GM12878 (cell line): ENCODE results near the gene MFSD12. TPM values are rescaled to one million over a fixed set of nuclear protein-coding genes. Genes with fewer than 3 reads are reported as not detected.

ENCODE experiments used
- ATAC-seq: fragments of 200-7000 bp; cut with Tn5 transposase; 3 replicates; pipeline ENCODE4 v1.9.1; 2020; ENCODE audit warnings: mild to moderate bottlenecking, moderate library complexity
- BruUV-seq: library from RNA; stranded (reverse); fragments of 400-500 nt; replicated peaks from 2 replicates; lab custom pipeline; 2021; lab: Mats Ljungman, UMichigan
- CTCF ChIA-PET: fragments of 300-600 bp; sonication (Branson Sonifier 250); formaldehyde crosslinking; extraction: SDS; loops from one replicate; lab custom pipeline; 2021; ENCODE audit warnings: inconsistent platforms; lab: Yijun Ruan, JAX
- POLR2A ChIA-PET: fragments of 350-600 bp; formaldehyde crosslinking; extraction: SDS; loops from one replicate; lab custom pipeline; 2021; ENCODE audit warnings: inconsistent platforms; lab: Charles Lee
- RAD21 ChIA-PET: fragments of 300-600 bp; sonication (Branson Sonifier 250); formaldehyde crosslinking; loops from one replicate; lab custom pipeline; 2023; ENCODE audit warnings: antibody characterized with exemption; ENCODE audit not compliant: unreplicated experiment; lab: Charles Lee
- SMC1A ChIA-PET: fragments of 300-600 bp; sonication (Branson Sonifier 250); formaldehyde crosslinking; loops from one replicate; lab custom pipeline; 2023; ENCODE audit not compliant: unreplicated experiment, uncharacterized antibody; lab: Charles Lee
- DNase-seq: peaks from one replicate; pipeline ENCODE4 v3.0.0-alpha.2; 2011; ENCODE audit warnings: low read depth, low spot score
- FAIRE-seq: peaks from 3 replicates; lab custom pipeline; 2011; peaks lifted over from hg19 to GRCh38; lab: Jason Lieb, UNC
- H2AFZ ChIP-seq: 2 replicates; pipeline ENCODE4 v1.6.0; 2011; ENCODE audit warnings: low read depth, low read length, control low read depth; ENCODE audit not compliant: control insufficient read depth
- H3K27ac ChIP-seq: 2 replicates; pipeline ENCODE4 v1.5.1; 2011; ENCODE audit warnings: control low read depth; ENCODE audit not compliant: control insufficient read depth, insufficient read depth
- H3K27me3 ChIP-seq, 2 experiments: replicated peaks in 1 of 2; 2 replicates each; pipeline versions ENCODE4 v1.6.0 to v1.6.1; 2011; ENCODE audit warnings: low read length in 1 of 2; ENCODE audit not compliant: control insufficient read depth in 2 of 2, insufficient read depth in 2 of 2
- H3K36me3 ChIP-seq, 2 experiments: 2 replicates each; pipeline ENCODE4 v1.5.1; 2011; ENCODE audit warnings: low read length in 1 of 2; ENCODE audit not compliant: control insufficient read depth in 2 of 2, insufficient read depth in 2 of 2
- H3K4me1 ChIP-seq: 2 replicates; pipeline ENCODE4 v1.6.1; 2011; ENCODE audit warnings: mild to moderate bottlenecking, low read length, moderate library complexity, mixed read lengths; ENCODE audit not compliant: control insufficient read depth, insufficient read depth
- H3K4me2 ChIP-seq: 2 replicates; pipeline ENCODE4 v1.6.0; 2011; ENCODE audit warnings: control low read depth; ENCODE audit not compliant: control insufficient read depth, insufficient read depth
- H3K4me3 ChIP-seq: fragments of 200-600 bp; sonication (generic); 2 replicates; pipeline ENCODE4 v1.5.1; 2016
- H3K79me2 ChIP-seq: 2 replicates; pipeline ENCODE4 v1.6.0; 2011; ENCODE audit warnings: low read length; ENCODE audit not compliant: control insufficient read depth, insufficient read depth
- H3K9ac ChIP-seq: 2 replicates; pipeline ENCODE4 v1.8.0; 2011; ENCODE audit warnings: low read length, control low read depth, mixed read lengths; ENCODE audit not compliant: control insufficient read depth, insufficient read depth
- H3K9me3 ChIP-seq: replicated peaks from 3 replicates; pipeline ENCODE4 v1.5.1; 2011; ENCODE audit warnings: mild to moderate bottlenecking, low read length; ENCODE audit not compliant: control insufficient read depth, insufficient read depth
- H4K20me1 ChIP-seq: 2 replicates; pipeline ENCODE4 v1.6.0; 2011; ENCODE audit not compliant: control insufficient read depth, insufficient read depth
- IRF3 ChIP-seq: fragments of 450-650 bp; IDR thresholded peaks from 2 replicates; pipeline ENCODE4 v1.6.1; 2014; ENCODE audit warnings: mild to moderate bottlenecking
- IRF5 ChIP-seq: fragments of 450-650 bp; IDR thresholded peaks from 2 replicates; pipeline ENCODE4 v1.6.1; 2017; ENCODE audit warnings: borderline replicate concordance
- RAD21 ChIP-seq: IDR thresholded peaks from 2 replicates; pipeline ENCODE4 v1.6.1; 2011; ENCODE audit warnings: mild to moderate bottlenecking, low read depth, low read length, moderate library complexity; ENCODE audit not compliant: insufficient read depth
- SIX5 ChIP-seq: IDR thresholded peaks from 2 replicates; pipeline ENCODE4 v1.6.1; 2011; ENCODE audit warnings: mild to moderate bottlenecking, low read depth, low read length, moderate library complexity; ENCODE audit not compliant: severe bottlenecking
- SMAD1 ChIP-seq: fragments of 450-650 bp; IDR thresholded peaks from 2 replicates; pipeline ENCODE4 v1.6.1; 2018; ENCODE audit warnings: mild to moderate bottlenecking, low read depth; ENCODE audit not compliant: partially characterized antibody
- SUPT20H ChIP-seq: IDR thresholded peaks from 2 replicates; pipeline ENCODE4 v1.6.1; 2011; ENCODE audit warnings: low read depth, mild to moderate bottlenecking, low read length, moderate library complexity, borderline replicate concordance; ENCODE audit not compliant: control insufficient read depth
- SUZ12 ChIP-seq: fragments of 200-600 bp; sonication (generic); IDR thresholded peaks from one replicate; pipeline ENCODE4 v1.6.1; 2018; ENCODE audit warnings: antibody characterized with exemption, mild to moderate bottlenecking; ENCODE audit not compliant: unreplicated experiment
- TCF3 ChIP-seq: IDR thresholded peaks from 2 replicates; pipeline ENCODE4 v1.6.1; 2012; ENCODE audit warnings: low read depth, mild to moderate bottlenecking, low read length, borderline replicate concordance; ENCODE audit not compliant: insufficient read depth
- WGBS: methylation state at CpG from one replicate; pipeline ENCODE4 v1.1.6; 2016; ENCODE audit warnings: low lambda C conversion rate; ENCODE audit not compliant: insufficient replicate concordance, insufficient coverage; ENCODE audit errors: missing lambda C conversion rate; 5-methylcytosine and 5-hydroxymethylcytosine counted together
- in situ Hi-C: fragments of 300-500 bp; cut with MboI; formaldehyde crosslinking; loops from 9 replicates; pipeline ENCODE4 v1.14.3; 2018; ENCODE audit warnings: mixed read lengths
- intact Hi-C: fragments of 100-400 bp; cut with micrococcal nuclease; formaldehyde crosslinking; loops from one replicate; pipeline ENCODE4 v1.14.2; 2022; ENCODE audit not compliant: unreplicated experiment
- polyA plus RNA-seq, 11 experiments: library from polyadenylated mRNA; depleted of rRNA in 4 of 11; unstranded in 6 of 11; stranded (reverse) in 5 of 11; fragments of >200 nt; fragmentation: Nextera tagmentation in 4 of 11; fragmentation: Illumina TruSeq in 1 of 11; extraction: Ambion mirVana in 4 of 11; extraction: Trizol in 1 of 11; gene quantifications; 1 replicate in 1 of 11; 2 replicates in 10 of 11; pipeline versions ENCODE4 v1.2.1 to v1.2.3, GENCODE V29; 2011 to 2016; ENCODE audit warnings: inconsistent platforms in 2 of 11, missing spikeins in 2 of 11, low read depth in 1 of 11
- total RNA-seq, 4 experiments: library from RNA; depleted of rRNA in 3 of 4; stranded (reverse); fragments of >200 nt in 3 of 4; fragmentation: Illumina TruSeq in 1 of 4; extraction: Trizol in 1 of 4; gene quantifications; 2 replicates each; pipeline versions ENCODE4 v1.2.1 to v1.2.3, GENCODE V29; 2013 to 2021

Gene MFSD12
- total and polyA plus RNA-seq, 10 of the 15 experiments (the other 5 are each of a cell fraction or from before 2014, with no cell fraction given): 0.58 to 65.9 (median 16.8) TPM

- no peaks in the 10 kb centered on the region for H3K27me3 ChIP-seq
- no peak overlapping the region for H2AFZ ChIP-seq
- no peaks in the 10 kb centered on the region for H4K20me1 ChIP-seq
- ChIA-PET POLR2A (no interaction called here), CTCF (no interaction called here), RAD21 (no interaction called here), SMC1A (no interaction called here)
- in situ Hi-C loops: no loop called here
- no peak for ATAC-seq
- BruUV-seq: no TSS peak
- TF ChIP-seq TCF3: no peak
- no peak for TF ChIP-seq IRF5
- H3K27ac ChIP-seq: no peak overlapping the region
- H3K9me3 ChIP-seq: no peaks in the 10 kb centered on the region
- FAIRE-seq: no peak
- no peak overlapping the region for H3K9ac ChIP-seq
- no peak overlapping the region for H3K4me2 ChIP-seq
- H3K4me1 ChIP-seq: no peaks in the 10 kb centered on the region
- intact Hi-C loops: no loop called here
- H3K4me3 ChIP-seq: no peak overlapping the region
- no peaks in the 10 kb centered on the region for H3K79me2 ChIP-seq
- no peak for DNase-seq
- WGBS: 93% methylated on average over 32 of the region's 38 CpGs
- H3K36me3 ChIP-seq: peaks cover 9 to 27% of the 10 kb centered on the region in 2 experiments
These were observed 22.8 kb downstream of the MFSD12 start for GRCh38 chr19:3534375-3535234.

- ChIA-PET SMC1A (no interaction called here), POLR2A (no interaction called here), RAD21 (no interaction called here), CTCF (no interaction called here)
- H3K9me3 ChIP-seq: no peaks in the 10 kb centered on the region
- in situ Hi-C loops (no loop called here), intact Hi-C loops (no loop called here)
- WGBS: 88% methylated on average over 12 of the region's 12 CpGs
- peaks cover 9 to 27% of the 10 kb centered on the region in 2 experiments for H3K36me3 ChIP-seq
- no peaks in the 10 kb centered on the region for H3K27me3 ChIP-seq
- DNase-seq (no peak), FAIRE-seq (no peak), ATAC-seq (no peak)
- no peak overlapping the region for H3K4me3 ChIP-seq
- no peaks in the 10 kb centered on the region for H3K79me2 ChIP-seq
- H3K9ac ChIP-seq: no peak overlapping the region
- no peaks in the 10 kb centered on the region for H3K4me1 ChIP-seq
- TF ChIP-seq SMAD1 (no peak), RAD21 (no peak), IRF3 (no peak), SUPT20H (no peak), SUZ12 (no peak), SIX5 (no peak)
- BruUV-seq: no TSS peak
- H2AFZ ChIP-seq: no peak overlapping the region
- no peak overlapping the region for H3K4me2 ChIP-seq
- no peak overlapping the region for H3K27ac ChIP-seq
- no peaks in the 10 kb centered on the region for H4K20me1 ChIP-seq
These were observed 23.7 kb downstream of the MFSD12 start for GRCh38 chr19:3533563-3534216.
